ENCODE data around the gene LRRC37A3. TPM values are rescaled to one million over a fixed set of nuclear protein-coding genes. Genes with fewer than 3 reads are reported as not detected.
A peak's percentile ranks its signal among the peaks of the same experiment; 100 is the strongest.
"Not testable (repeated sequence)": the region's sequence is repeated elsewhere in the genome, so short reads cannot be mapped to it uniquely, and the experiment has no call there.

Gene LRRC37A3
- polyA plus RNA-seq, 1 of the 3 experiments (the other 2 are of a cell fraction) = 10.4 TPM

GRCh38 chr17:64964796-64965195, 45.5 kb upstream of the LRRC37A3 start:
- peaks cover 31% of the 10 kb centered on the region for H3F3A ChIP-seq (replicated peaks; ENCODE audit: insufficient read depth)
- no peak overlapping the region for H3K4me3 ChIP-seq (ENCODE audit: low read depth in 2 of 2, low read length in 1 of 2)
- no peak for DNase-seq
- H3K4me1 ChIP-seq (ENCODE audit: control insufficient read depth in 1 of 2, insufficient read depth in 2 of 2, low read depth in 1 of 2, low read length in 1 of 2) = peaks cover 9 to 13% of the 10 kb centered on the region in 2 experiments; a peak in 3 of 4 replicates
- no peaks in the 10 kb centered on the region for H4K20me1 ChIP-seq (ENCODE audit: insufficient read depth)
- WGBS (ENCODE audit: low lambda C conversion rate) = 97% methylated on average over 9 of the region's 9 CpGs
- H3K79me2 ChIP-seq (ENCODE audit: insufficient read depth) = no peaks in the 10 kb centered on the region
- no peak overlapping the region for H3K9ac ChIP-seq
- no peaks in the 10 kb centered on the region for H3K9me3 ChIP-seq
- no peak overlapping the region for H3K4me2 ChIP-seq
- H3K27ac ChIP-seq (ENCODE audit: low read depth in 2 of 2, low read length in 1 of 2) = no peak overlapping the region
- H2AFZ ChIP-seq (ENCODE audit: low read depth) = no peak overlapping the region
- peaks cover 0 to 8% of the 10 kb centered on the region in 2 experiments for H3K36me3 ChIP-seq (replicated peaks in 1 of 2; ENCODE audit: control insufficient read depth in 1 of 2, insufficient read depth in 2 of 2, low read length in 1 of 2)
- POLR2A ChIA-PET = no interaction called here
- no peaks in the 10 kb centered on the region for H3K27me3 ChIP-seq (ENCODE audit: insufficient read depth)
- CTCF ChIA-PET = interaction anchor here (0.9 to 6.9 kb wide), 9 partner anchors 10 to 546 kb away, joined by 3 to 59 read pairs (median 6); partner anchors contain the start of genes LRRC37A3 and RGS9
- TF ChIP-seq NFIC (IDR thresholded peaks at IDR 0.05; ENCODE audit: borderline replicate concordance) (no peak), FOXJ3 (CRISPR knock-in tag; IDR thresholded peaks at IDR 0.05) (no peak), PBX3 (IDR thresholded peaks at IDR 0.05) (no peak)
- H3K9me2 ChIP-seq = no peaks in the 10 kb centered on the region

- CTCF ChIA-PET = interaction anchor here (0.9 to 6.9 kb wide), 9 partner anchors 10 to 173 kb away, joined by 3 to 59 read pairs (median 6); partner anchors contain the start of genes LRRC37A3 and RGS9
Observed at GRCh38 chr17:64963814-64964213, 44.5 kb upstream of the LRRC37A3 start.

DNA sequence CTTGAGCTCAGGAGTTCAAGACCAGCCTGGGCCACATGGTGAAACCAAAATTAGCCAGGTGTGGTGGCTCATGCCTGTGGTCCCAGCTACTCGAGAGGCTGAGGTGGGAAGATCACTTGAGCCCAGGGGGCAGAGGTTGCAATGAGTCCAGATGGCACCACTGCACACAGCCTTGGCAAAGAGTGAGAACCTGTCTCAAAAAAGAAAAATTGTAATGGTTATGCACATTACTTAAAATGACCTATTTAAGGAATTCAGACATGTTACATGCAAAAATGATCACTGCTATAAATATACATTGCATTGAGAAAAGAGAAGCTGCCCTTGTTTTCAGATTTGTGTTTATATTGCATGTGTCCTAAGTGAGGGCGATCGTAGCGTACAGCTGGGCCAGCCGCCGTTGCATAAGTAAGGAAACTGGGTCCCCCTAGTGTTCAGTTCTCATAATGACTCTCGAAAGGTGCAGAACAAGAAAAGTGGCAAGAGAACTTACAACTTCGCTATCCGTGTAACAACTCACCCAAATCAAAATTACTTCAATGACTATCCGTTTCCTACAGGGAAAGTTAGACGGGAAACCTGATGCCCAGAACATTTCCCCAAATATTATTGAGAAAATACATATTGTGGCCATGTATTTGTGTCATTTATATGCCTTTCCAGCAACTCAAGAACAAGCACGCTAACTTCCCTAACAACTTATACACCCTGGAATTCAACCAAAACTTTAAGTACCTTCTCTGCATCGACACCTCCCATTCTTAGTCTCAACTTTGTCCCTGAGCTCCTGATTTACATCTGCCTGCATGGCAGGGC, 42.5 kb upstream of the LRRC37A3 start:
- Histone ChIP-seq H2AFZ (ENCODE audit: low read depth) (peak overlapping the region; percentile 14; the same call in 1 of the 2 replicates), H3K4me2 (peak overlapping the region; percentile 4; the same call in 1 of the 2 replicates), H3F3A (replicated peaks; ENCODE audit: insufficient read depth) (peaks cover 36% of the 10 kb centered on the region), H3K4me3 (ENCODE audit: low read depth in 2 of 2, low read length in 1 of 2) (peak overlapping the region in 1 of 2 experiments; percentile 14; a peak in 1 of 4 replicates)
- H3K79me2 ChIP-seq (ENCODE audit: insufficient read depth); H3K9me2 ChIP-seq; POLR2A ChIA-PET; H3K4me1 ChIP-seq (ENCODE audit: control insufficient read depth in 1 of 2, insufficient read depth in 2 of 2, low read depth in 1 of 2, low read length in 1 of 2); H3K9ac ChIP-seq; H3K27ac ChIP-seq (ENCODE audit: low read depth in 2 of 2, low read length in 1 of 2); H3K9me3 ChIP-seq; H4K20me1 ChIP-seq (ENCODE audit: insufficient read depth); H3K27me3 ChIP-seq (ENCODE audit: insufficient read depth); H3K36me3 ChIP-seq (replicated peaks in 1 of 2; ENCODE audit: control insufficient read depth in 1 of 2, insufficient read depth in 2 of 2, low read length in 1 of 2): not testable (repeated sequence)
- DNase-seq = peak; percentile 46
- CTCF ChIA-PET = interaction anchor here (0.7 to 6.9 kb wide), 25 partner anchors 9 to 253 kb away, joined by 3 to 59 read pairs (median 4); partner anchors contain the start of genes LRRC37A3 and RGS9
- WGBS (ENCODE audit: low lambda C conversion rate) = 12% methylated on average over 13 of the region's 13 CpGs
- peak; percentile 60 for TF ChIP-seq SMC3 (IDR thresholded peaks at IDR 0.05; ENCODE audit: low read depth, low read length)
- peak; percentile 89 for TF ChIP-seq CTCF (IDR thresholded peaks at IDR 0.05)
- peak; percentile 8 for TF ChIP-seq CHD2 (IDR thresholded peaks at IDR 0.05; ENCODE audit: low read length, partially characterized antibody)
- TF ChIP-seq RAD21 (IDR thresholded peaks at IDR 0.05; ENCODE audit: low read length) = peak; percentile 75

More at GRCh38 chr17:64963814-64964213, 44.5 kb upstream of the LRRC37A3 start:
- H3K4me1 ChIP-seq (ENCODE audit: control insufficient read depth in 1 of 2, insufficient read depth in 2 of 2, low read depth in 1 of 2, low read length in 1 of 2); H3K36me3 ChIP-seq (replicated peaks in 1 of 2; ENCODE audit: control insufficient read depth in 1 of 2, insufficient read depth in 2 of 2, low read length in 1 of 2); DNase-seq; H4K20me1 ChIP-seq (ENCODE audit: insufficient read depth); POLR2A ChIA-PET; H3K4me3 ChIP-seq (ENCODE audit: low read depth in 2 of 2, low read length in 1 of 2); H3K27ac ChIP-seq (ENCODE audit: low read depth in 2 of 2, low read length in 1 of 2); H3K9me2 ChIP-seq; H3K4me2 ChIP-seq; H2AFZ ChIP-seq (ENCODE audit: low read depth); H3K27me3 ChIP-seq (ENCODE audit: insufficient read depth); H3K79me2 ChIP-seq (ENCODE audit: insufficient read depth); H3K9ac ChIP-seq; H3K9me3 ChIP-seq: not testable (repeated sequence)
- 87% methylated on average over 2 of the region's 2 CpGs for WGBS (ENCODE audit: low lambda C conversion rate)
- H3F3A ChIP-seq (replicated peaks; ENCODE audit: insufficient read depth) = peaks cover 36% of the 10 kb centered on the region

Measured in SK-N-SH (cell line).